ENCODE results near the gene TENM4.

The TENM4 gene

DNA sequence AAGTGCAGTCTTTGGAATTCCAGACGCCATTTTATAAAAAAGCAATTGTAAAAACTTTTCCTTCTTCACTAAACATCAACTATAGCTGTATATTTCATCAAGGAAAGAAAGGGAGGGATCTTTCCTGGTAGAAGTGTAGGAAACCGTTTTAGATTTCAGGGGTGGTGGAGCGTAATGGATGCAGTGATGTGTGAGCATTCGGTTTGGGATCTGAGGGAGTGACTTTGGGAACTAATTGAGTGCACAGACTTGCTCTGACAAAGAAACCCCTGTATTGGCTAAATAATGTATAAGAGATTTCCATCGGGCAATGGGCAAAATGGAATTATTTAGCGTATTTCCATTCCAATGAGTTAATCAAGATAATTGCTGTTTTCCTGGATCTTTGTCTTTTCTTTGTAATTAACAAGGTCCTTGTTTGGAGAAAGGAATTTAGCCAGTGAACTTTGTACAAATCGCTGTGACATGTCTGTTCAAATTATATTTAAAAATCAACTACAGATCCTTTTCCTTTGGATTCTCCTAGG lies 741.2 kb downstream of the TENM4 start:
- TF ChIP-seq ZNF146 (tag by site-specific recombination; IDR thresholded peaks at IDR 0.05) (no peak), ZNF157 (tag by site-specific recombination; IDR thresholded peaks at IDR 0.05) (no peak), GFI1B (tag by site-specific recombination; IDR thresholded peaks at IDR 0.05) (no peak), KLF1 (tag by site-specific recombination; IDR thresholded peaks at IDR 0.05) (no peak), ZSCAN16 (tag by site-specific recombination; IDR thresholded peaks at IDR 0.05) (no peak), ZNF24 (tag by site-specific recombination; IDR thresholded peaks at IDR 0.05) (no peak), ZNF155 (tag by site-specific recombination; IDR thresholded peaks at IDR 0.05) (no peak), ZNF558 (tag by site-specific recombination; IDR thresholded peaks at IDR 0.05) (no peak), PRDM1 (tag by site-specific recombination; IDR thresholded peaks at IDR 0.05) (no peak), ZFP41 (tag by site-specific recombination; IDR thresholded peaks at IDR 0.05; ENCODE audit: borderline replicate concordance) (no peak), IKZF3 (tag by site-specific recombination; IDR thresholded peaks at IDR 0.05) (no peak), ZNF169 (tag by site-specific recombination; IDR thresholded peaks at IDR 0.05) (no peak), ZEB2 (tag by site-specific recombination; IDR thresholded peaks at IDR 0.05) (no peak), ZNF174 (tag by site-specific recombination; IDR thresholded peaks at IDR 0.05) (no peak), ZIC2 (tag by site-specific recombination; IDR thresholded peaks at IDR 0.05) (no peak)
- TF ChIP-seq, protein P1, sequence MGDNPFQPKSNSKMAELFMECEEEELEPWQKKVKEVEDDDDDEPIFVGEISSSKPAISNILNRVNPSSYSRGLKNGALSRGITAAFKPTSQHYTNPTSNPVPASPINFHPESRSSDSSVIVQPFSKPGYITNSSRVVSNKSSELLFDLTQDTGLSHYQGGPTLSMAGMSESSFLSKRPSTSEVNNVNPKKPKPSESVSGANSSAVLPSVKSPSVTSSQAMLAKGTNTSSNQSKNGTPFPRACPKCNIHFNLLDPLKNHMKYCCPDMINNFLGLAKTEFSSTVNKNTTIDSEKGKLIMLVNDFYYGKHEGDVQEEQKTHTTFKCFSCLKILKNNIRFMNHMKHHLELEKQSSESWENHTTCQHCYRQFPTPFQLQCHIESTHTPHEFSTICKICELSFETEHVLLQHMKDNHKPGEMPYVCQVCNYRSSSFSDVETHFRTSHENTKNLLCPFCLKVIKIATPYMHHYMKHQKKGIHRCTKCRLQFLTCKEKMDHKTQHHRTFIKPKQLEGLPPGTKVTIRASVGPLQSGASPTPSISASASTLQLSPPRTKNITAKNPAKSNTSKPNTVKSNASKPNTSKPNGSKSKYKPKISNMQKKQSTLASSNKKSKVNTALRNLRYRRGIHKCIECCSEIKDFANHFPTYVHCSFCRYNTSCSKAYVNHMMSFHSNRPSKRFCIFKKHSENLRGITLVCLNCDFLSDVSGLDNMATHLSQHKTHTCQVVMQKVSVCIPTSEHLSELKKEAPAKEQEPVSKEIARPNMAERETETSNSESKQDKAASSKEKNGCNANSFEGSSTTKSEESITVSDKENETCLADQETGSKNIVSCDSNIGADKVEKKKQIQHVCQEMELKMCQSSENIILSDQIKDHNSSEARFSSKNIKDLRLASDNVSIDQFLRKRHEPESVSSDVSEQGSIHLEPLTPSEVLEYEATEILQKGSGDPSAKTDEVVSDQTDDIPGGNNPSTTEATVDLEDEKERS (tag by site-specific recombination; IDR thresholded peaks at IDR 0.05) = no peak
- no peak overlapping the region for H3K4me3 ChIP-seq (ENCODE audit: low read depth, low read length)
- POLR2A ChIA-PET = no interaction called here
- H3K27ac ChIP-seq (ENCODE audit: extremely low read depth, low read depth, low read length) = no peak overlapping the region
- no peaks in the 10 kb centered on the region for H3K9me3 ChIP-seq (ENCODE audit: control insufficient read depth, insufficient read depth, low read depth, low read length)
- H3K4me1 ChIP-seq (ENCODE audit: control insufficient read depth, insufficient read depth, low read length) = no peaks in the 10 kb centered on the region
- CTCF ChIA-PET = interaction anchor here (1.1 to 5.1 kb wide), 4 partner anchors 17 to 362 kb away, joined by 5 to 26 read pairs (median 6); no protein-coding TSS in a partner anchor
- H3K36me3 ChIP-seq (ENCODE audit: control insufficient read depth in 2 of 2, insufficient read depth in 1 of 2, low read length in 2 of 2) = no peaks in the 10 kb centered on the region

- H3K27ac ChIP-seq (ENCODE audit: extremely low read depth, low read depth, low read length) = no peak overlapping the region
- CTCF ChIA-PET = interaction anchor here (0.6 to 5.1 kb wide), 2 partner anchors 18 to 586 kb away, joined by 3 to 26 read pairs; no protein-coding TSS in a partner anchor
- H3K4me1 ChIP-seq (ENCODE audit: control insufficient read depth, insufficient read depth, low read length) = no peaks in the 10 kb centered on the region
- H3K4me3 ChIP-seq (ENCODE audit: low read depth, low read length) = no peak overlapping the region
- POLR2A ChIA-PET = no interaction called here
- H3K36me3 ChIP-seq (ENCODE audit: control insufficient read depth in 2 of 2, insufficient read depth in 1 of 2, low read length in 2 of 2) = no peaks in the 10 kb centered on the region
- no peaks in the 10 kb centered on the region for H3K9me3 ChIP-seq (ENCODE audit: control insufficient read depth, insufficient read depth, low read depth, low read length)
- no peak for TF ChIP-seq ZIC2 (tag by site-specific recombination; IDR thresholded peaks at IDR 0.05)
- TF ChIP-seq, protein P2, sequence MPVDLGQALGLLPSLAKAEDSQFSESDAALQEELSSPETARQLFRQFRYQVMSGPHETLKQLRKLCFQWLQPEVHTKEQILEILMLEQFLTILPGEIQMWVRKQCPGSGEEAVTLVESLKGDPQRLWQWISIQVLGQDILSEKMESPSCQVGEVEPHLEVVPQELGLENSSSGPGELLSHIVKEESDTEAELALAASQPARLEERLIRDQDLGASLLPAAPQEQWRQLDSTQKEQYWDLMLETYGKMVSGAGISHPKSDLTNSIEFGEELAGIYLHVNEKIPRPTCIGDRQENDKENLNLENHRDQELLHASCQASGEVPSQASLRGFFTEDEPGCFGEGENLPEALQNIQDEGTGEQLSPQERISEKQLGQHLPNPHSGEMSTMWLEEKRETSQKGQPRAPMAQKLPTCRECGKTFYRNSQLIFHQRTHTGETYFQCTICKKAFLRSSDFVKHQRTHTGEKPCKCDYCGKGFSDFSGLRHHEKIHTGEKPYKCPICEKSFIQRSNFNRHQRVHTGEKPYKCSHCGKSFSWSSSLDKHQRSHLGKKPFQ (tag by site-specific recombination; IDR thresholded peaks at IDR 0.05) = no peak
- TF ChIP-seq ZNF776 (tag by site-specific recombination; IDR thresholded peaks at IDR 0.05; ENCODE audit: borderline replicate concordance) = no peak
- TF ChIP-seq, protein P3, sequence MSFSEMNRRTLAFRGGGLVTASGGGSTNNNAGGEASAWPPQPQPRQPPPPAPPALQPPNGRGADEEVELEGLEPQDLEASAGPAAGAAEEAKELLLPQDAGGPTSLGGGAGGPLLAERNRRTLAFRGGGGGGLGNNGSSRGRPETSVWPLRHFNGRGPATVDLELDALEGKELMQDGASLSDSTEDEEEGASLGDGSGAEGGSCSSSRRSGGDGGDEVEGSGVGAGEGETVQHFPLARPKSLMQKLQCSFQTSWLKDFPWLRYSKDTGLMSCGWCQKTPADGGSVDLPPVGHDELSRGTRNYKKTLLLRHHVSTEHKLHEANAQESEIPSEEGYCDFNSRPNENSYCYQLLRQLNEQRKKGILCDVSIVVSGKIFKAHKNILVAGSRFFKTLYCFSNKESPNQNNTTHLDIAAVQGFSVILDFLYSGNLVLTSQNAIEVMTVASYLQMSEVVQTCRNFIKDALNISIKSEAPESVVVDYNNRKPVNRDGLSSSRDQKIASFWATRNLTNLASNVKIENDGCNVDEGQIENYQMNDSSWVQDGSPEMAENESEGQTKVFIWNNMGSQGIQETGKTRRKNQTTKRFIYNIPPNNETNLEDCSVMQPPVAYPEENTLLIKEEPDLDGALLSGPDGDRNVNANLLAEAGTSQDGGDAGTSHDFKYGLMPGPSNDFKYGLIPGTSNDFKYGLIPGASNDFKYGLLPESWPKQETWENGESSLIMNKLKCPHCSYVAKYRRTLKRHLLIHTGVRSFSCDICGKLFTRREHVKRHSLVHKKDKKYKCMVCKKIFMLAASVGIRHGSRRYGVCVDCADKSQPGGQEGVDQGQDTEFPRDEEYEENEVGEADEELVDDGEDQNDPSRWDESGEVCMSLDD (tag by site-specific recombination; IDR thresholded peaks at IDR 0.05) = no peak
- TF ChIP-seq BCL11B (tag by site-specific recombination; IDR thresholded peaks at IDR 0.05; ENCODE audit: low read depth) = no peak
- TF ChIP-seq, protein P4, sequence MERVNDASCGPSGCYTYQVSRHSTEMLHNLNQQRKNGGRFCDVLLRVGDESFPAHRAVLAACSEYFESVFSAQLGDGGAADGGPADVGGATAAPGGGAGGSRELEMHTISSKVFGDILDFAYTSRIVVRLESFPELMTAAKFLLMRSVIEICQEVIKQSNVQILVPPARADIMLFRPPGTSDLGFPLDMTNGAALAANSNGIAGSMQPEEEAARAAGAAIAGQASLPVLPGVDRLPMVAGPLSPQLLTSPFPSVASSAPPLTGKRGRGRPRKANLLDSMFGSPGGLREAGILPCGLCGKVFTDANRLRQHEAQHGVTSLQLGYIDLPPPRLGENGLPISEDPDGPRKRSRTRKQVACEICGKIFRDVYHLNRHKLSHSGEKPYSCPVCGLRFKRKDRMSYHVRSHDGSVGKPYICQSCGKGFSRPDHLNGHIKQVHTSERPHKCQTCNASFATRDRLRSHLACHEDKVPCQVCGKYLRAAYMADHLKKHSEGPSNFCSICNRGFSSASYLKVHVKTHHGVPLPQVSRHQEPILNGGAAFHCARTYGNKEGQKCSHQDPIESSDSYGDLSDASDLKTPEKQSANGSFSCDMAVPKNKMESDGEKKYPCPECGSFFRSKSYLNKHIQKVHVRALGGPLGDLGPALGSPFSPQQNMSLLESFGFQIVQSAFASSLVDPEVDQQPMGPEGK (tag by site-specific recombination; IDR thresholded peaks at IDR 0.05) = no peak
- TF ChIP-seq, protein P5, sequence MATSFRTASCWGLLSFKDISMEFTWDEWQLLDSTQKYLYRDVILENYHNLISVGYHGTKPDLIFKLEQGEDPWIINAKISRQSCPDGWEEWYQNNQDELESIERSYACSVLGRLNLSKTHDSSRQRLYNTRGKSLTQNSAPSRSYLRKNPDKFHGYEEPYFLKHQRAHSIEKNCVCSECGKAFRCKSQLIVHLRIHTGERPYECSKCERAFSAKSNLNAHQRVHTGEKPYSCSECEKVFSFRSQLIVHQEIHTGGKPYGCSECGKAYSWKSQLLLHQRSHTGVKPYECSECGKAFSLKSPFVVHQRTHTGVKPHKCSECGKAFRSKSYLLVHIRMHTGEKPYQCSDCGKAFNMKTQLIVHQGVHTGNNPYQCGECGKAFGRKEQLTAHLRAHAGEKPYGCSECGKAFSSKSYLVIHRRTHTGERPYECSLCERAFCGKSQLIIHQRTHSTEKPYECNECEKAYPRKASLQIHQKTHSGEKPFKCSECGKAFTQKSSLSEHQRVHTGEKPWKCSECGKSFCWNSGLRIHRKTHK (tag by site-specific recombination; IDR thresholded peaks at IDR 0.05) = no peak
- no peak for TF ChIP-seq ZNF157 (tag by site-specific recombination; IDR thresholded peaks at IDR 0.05)
- no peak for TF ChIP-seq ZFHX2 (tag by site-specific recombination; conservative IDR thresholded peaks at IDR 0.05)
- no peak for TF ChIP-seq MEIS1 (CRISPR knock-in tag; IDR thresholded peaks at IDR 0.05; ENCODE audit: borderline replicate concordance)
These were observed 742.2 kb downstream of the TENM4 start for GRCh38 chr11:78698612-78699011.
